AG04450 (cell line): ENCODE results near the gene TFDP1. TPM values are rescaled to one million over a fixed set of nuclear protein-coding genes. Genes with fewer than 3 reads are reported as not detected.

ENCODE experiments used
- CTCF ChIA-PET: fragments of 300-600, 350-600 bp; formaldehyde crosslinking; extraction: SDS; loops from one replicate; lab custom pipeline; 2022; ENCODE audit warnings: antibody characterized with exemption, inconsistent platforms; lab: Charles Lee
- POLR2A ChIA-PET: fragments of 350-600 bp; formaldehyde crosslinking; extraction: SDS; loops from one replicate; lab custom pipeline; 2021; ENCODE audit warnings: antibody characterized with exemption, inconsistent platforms; lab: Yijun Ruan, JAX
- DNase-seq: peaks from one replicate; pipeline ENCODE4 v3.0.0-alpha.2; 2011; ENCODE audit warnings: low read depth, low spot score
- H3K27ac ChIP-seq: one replicate; pipeline ENCODE4 v1.5.1; 2012; ENCODE audit warnings: low read depth, low read length, control low read depth
- H3K27me3 ChIP-seq: one replicate; pipeline ENCODE4 v1.6.0; 2012; ENCODE audit warnings: low read length; ENCODE audit not compliant: control insufficient read depth, insufficient read depth
- H3K4me3 ChIP-seq: 2 replicates; pipeline ENCODE4 v1.5.1; 2011; ENCODE audit warnings: mild to moderate bottlenecking, low read depth, low read length, control low read depth
- H3K9me3 ChIP-seq: 2 replicates; pipeline ENCODE4 v1.5.1; 2012; ENCODE audit warnings: low read length; ENCODE audit not compliant: control insufficient read depth, insufficient read depth
- polyA plus RNA-seq: library from polyadenylated mRNA; depleted of rRNA; stranded (reverse); fragments of >200 nt; gene quantifications from 2 replicates; pipeline ENCODE4 v1.2.3, GENCODE V29; 2011
- TF ChIP-seq, protein P1 (sequence below): IDR thresholded peaks from 2 replicates; pipeline ENCODE4 v1.5.1; 2011; ENCODE audit warnings: low read depth, low read length, control low read depth, inconsistent platforms

Gene TFDP1
- polyA plus RNA-seq, 1 experiment: 79.7 TPM

- no peak for DNase-seq
- TF ChIP-seq, protein P1, sequence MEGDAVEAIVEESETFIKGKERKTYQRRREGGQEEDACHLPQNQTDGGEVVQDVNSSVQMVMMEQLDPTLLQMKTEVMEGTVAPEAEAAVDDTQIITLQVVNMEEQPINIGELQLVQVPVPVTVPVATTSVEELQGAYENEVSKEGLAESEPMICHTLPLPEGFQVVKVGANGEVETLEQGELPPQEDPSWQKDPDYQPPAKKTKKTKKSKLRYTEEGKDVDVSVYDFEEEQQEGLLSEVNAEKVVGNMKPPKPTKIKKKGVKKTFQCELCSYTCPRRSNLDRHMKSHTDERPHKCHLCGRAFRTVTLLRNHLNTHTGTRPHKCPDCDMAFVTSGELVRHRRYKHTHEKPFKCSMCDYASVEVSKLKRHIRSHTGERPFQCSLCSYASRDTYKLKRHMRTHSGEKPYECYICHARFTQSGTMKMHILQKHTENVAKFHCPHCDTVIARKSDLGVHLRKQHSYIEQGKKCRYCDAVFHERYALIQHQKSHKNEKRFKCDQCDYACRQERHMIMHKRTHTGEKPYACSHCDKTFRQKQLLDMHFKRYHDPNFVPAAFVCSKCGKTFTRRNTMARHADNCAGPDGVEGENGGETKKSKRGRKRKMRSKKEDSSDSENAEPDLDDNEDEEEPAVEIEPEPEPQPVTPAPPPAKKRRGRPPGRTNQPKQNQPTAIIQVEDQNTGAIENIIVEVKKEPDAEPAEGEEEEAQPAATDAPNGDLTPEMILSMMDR: no peak
These were observed 29.3 kb downstream of the TFDP1 start for GRCh38 chr13:113613789-113614379.

GRCh38 chr13:113616281-113616906 lies 31.8 kb downstream of the TFDP1 start:
- H3K27ac ChIP-seq: peak overlapping the region; percentile 4
- H3K9me3 ChIP-seq: no peaks in the 10 kb centered on the region; the same call in 1 of the 2 replicates
- TF ChIP-seq, protein P1: no peak
- ChIA-PET POLR2A (interaction anchor here (1.0 kb wide), 1 partner anchor 10 kb away, joined by 4 read pairs; no protein-coding TSS in a partner anchor), CTCF (no interaction called here)
- H3K27me3 ChIP-seq: no peaks in the 10 kb centered on the region
- no peak overlapping the region for H3K4me3 ChIP-seq
- no peak for DNase-seq

More at GRCh38 chr13:113613789-113614379, 29.3 kb downstream of the TFDP1 start:
- Histone ChIP-seq H3K27ac (no peak overlapping the region), H3K27me3 (no peaks in the 10 kb centered on the region), H3K9me3 (no peaks in the 10 kb centered on the region; the same call in 1 of the 2 replicates), H3K4me3 (no peak overlapping the region)
- POLR2A ChIA-PET: no interaction called here
- CTCF ChIA-PET: no interaction called here

DNA sequence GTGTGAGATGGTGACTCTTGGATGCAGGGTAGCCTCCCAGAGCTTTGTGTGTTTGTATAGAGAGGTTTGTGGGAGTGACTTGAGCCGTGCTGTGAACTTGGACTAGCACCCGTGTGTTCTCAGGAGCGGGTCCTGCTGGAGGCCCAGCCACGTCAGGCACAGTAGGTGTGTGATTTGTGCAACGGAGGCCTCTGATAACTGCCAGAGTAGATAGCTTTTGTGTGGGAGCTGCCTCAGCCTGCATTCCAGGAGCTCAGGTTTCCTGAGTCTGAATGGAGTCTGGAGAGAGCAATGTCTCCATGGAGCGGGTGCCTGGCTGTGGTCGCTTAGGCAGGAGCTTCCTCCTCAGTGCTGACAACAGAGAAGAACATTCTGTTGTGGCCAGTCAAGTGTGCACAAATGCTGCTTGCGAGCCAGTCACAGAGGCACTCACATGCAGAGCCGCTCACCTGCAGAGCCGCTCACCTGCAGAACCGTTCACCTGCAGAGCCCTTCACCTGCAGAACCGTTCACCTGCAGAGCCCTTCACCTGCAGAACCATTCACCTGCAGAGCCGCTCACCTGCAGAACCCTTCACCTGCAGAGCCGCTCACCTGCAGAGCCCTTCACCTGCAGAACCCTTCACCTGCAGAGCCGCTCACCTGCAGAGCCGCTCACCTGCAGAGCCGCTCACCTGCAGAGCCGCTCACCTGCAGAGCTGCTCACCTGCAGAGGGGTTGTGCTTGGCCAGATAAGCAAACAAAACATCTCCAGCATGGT lies 32.6 kb downstream of the TFDP1 start:
- no peak overlapping the region for H3K4me3 ChIP-seq
- CTCF ChIA-PET: no interaction called here

GRCh38 chr13:113617961-113618360 lies 33.4 kb downstream of the TFDP1 start:
- Histone ChIP-seq H3K27me3 (no peaks in the 10 kb centered on the region), H3K27ac (no peak overlapping the region), H3K9me3 (no peaks in the 10 kb centered on the region; the same call in 1 of the 2 replicates), H3K4me3 (no peak overlapping the region)
- TF ChIP-seq, protein P1: no peak
- ChIA-PET CTCF (no interaction called here), POLR2A (no interaction called here)
- no peak for DNase-seq

More for the DNA sequence above, 32.6 kb downstream of the TFDP1 start:
- DNase-seq: no peak
- POLR2A ChIA-PET: interaction anchor here (1.0 kb wide), 1 partner anchor 9 kb away, joined by 4 read pairs; no protein-coding TSS in a partner anchor
- TF ChIP-seq, protein P1: no peak
- no peaks in the 10 kb centered on the region for H3K27me3 ChIP-seq
- peak overlapping the region; percentile 4 for H3K27ac ChIP-seq
- H3K9me3 ChIP-seq: no peaks in the 10 kb centered on the region; the same call in 1 of the 2 replicates
